Natural killer cell (primary cell): ENCODE results near the gene MEF2B. TPM values are rescaled to one million over a fixed set of nuclear protein-coding genes. Genes with fewer than 3 reads are reported as not detected.

Experiments used
- ATAC-seq, 3 donors: fragments of 150-1000 bp in 2 of 3; fragments of 200-7000 bp in 1 of 3; cut with Tn5 transposase; 1 replicate in 1 of 3; 2 replicates in 2 of 3; pipeline ENCODE4 v1.10.0; 2021; ENCODE audit warnings: mild to moderate bottlenecking in 2 of 3, moderate library complexity in 2 of 3
- DNase-seq, 2 donors: peaks; one replicate each; pipeline versions ENCODE4 v3.0.0 to v3.0.0-alpha.2; 2013 to 2021; ENCODE audit warnings: mixed read lengths in 1 of 2
- H3K27ac ChIP-seq: one replicate; pipeline ENCODE4 v1.5.1; 2013; ENCODE audit warnings: mild to moderate bottlenecking, low read length
- H3K27me3 ChIP-seq: one replicate; pipeline ENCODE4 v1.6.1; 2013; ENCODE audit warnings: low read length; ENCODE audit not compliant: control insufficient read depth, insufficient read depth
- H3K36me3 ChIP-seq: one replicate; pipeline ENCODE4 v1.6.1; 2013; ENCODE audit warnings: low read length; ENCODE audit not compliant: control insufficient read depth, insufficient read depth
- H3K4me1 ChIP-seq: one replicate; pipeline ENCODE4 v1.6.1; 2013; ENCODE audit warnings: low read length; ENCODE audit not compliant: control insufficient read depth, insufficient read depth
- H3K4me3 ChIP-seq: one replicate; pipeline ENCODE4 v1.5.1; 2013; ENCODE audit warnings: low read length
- H3K9me3 ChIP-seq: one replicate; pipeline ENCODE4 v1.6.1; 2013; ENCODE audit warnings: low read length; ENCODE audit not compliant: control insufficient read depth, insufficient read depth
- H3K27ac Mint-ChIP-seq, 2 donors: one replicate each; pipeline ENCODE4 v1.8.0; 2022; ENCODE audit warnings: mild to moderate bottlenecking in 2 of 2, mixed read lengths in 2 of 2, moderate library complexity in 1 of 2
- H3K27me3 Mint-ChIP-seq, 2 donors: one replicate each; pipeline ENCODE4 v1.8.0; 2022; ENCODE audit warnings: low read depth in 2 of 2, mixed read lengths in 2 of 2
- H3K36me3 Mint-ChIP-seq: one replicate; pipeline ENCODE4 v1.8.0; 2022; ENCODE audit warnings: mixed read lengths
- H3K4me1 Mint-ChIP-seq, 2 donors: one replicate each; pipeline ENCODE4 v1.8.0; 2022; ENCODE audit warnings: mixed read lengths in 2 of 2
- H3K4me3 Mint-ChIP-seq: one replicate; pipeline ENCODE4 v1.8.0; 2022; ENCODE audit warnings: mild to moderate bottlenecking, moderate library complexity, mixed read lengths
- H3K9me3 Mint-ChIP-seq, 2 donors: one replicate each; pipeline ENCODE4 v1.8.0; 2022; ENCODE audit warnings: mixed read lengths in 2 of 2
- CTCF ChIP-seq: fragments of 200-600 bp; IDR thresholded peaks from one replicate; pipeline ENCODE4 v1.8.0; 2022; ENCODE audit warnings: antibody characterized with exemption
- whole genome bisulfite sequencing: methylation state at CpG from one replicate; pipeline ENCODE4 v1.1.7; 2013; ENCODE audit warnings: missing lambda C conversion rate; ENCODE audit not compliant: insufficient coverage; 5-methylcytosine and 5-hydroxymethylcytosine counted together
- intact Hi-C: fragments of 100-400 bp; cut with micrococcal nuclease; formaldehyde crosslinking; loops from one replicate; pipeline ENCODE4 v1.14.2; 2022
- total RNA-seq, 4 donors: library from RNA; stranded (reverse); fragments of 120-200 nt in 1 of 4; gene quantifications; one replicate each; pipeline versions ENCODE4 v1.2.3 to v1.2.4, GENCODE V29; 2013 to 2022

Gene MEF2B
- total RNA-seq, 3 donors from 2014 or later (not counting 1 experiment from before 2014, with no cell fraction given) = 4.7 to 7.0 (median 5.6) TPM

GRCh38 chr19:19120308-19121231 lies 49.5 kb downstream of the MEF2B start:
- ATAC-seq = peak in 1 of 3 donors; percentile 25

GRCh38 chr19:19119325-19120237 lies 50.5 kb downstream of the MEF2B start:
- no peak overlapping the region for H3K27ac Mint-ChIP-seq
- peaks cover 0 to 5% of the 10 kb centered on the region in 2 donors for H3K4me1 Mint-ChIP-seq
- TF ChIP-seq CTCF = no peak
- ATAC-seq = no peak
- Histone ChIP-seq H3K27me3 (no peaks in the 10 kb centered on the region), H3K9me3 (no peaks in the 10 kb centered on the region), H3K36me3 (peaks cover 6% of the 10 kb centered on the region), H3K4me3 (no peak overlapping the region), H3K4me1 (no peaks in the 10 kb centered on the region), H3K27ac (no peak overlapping the region)
- H3K4me3 Mint-ChIP-seq = no peak overlapping the region
- WGBS = 98% methylated on average over 37 of the region's 39 CpGs
- DNase-seq = no peak
- intact Hi-C loops = no loop called here
- peaks cover 16% of the 10 kb centered on the region for H3K36me3 Mint-ChIP-seq
- H3K9me3 Mint-ChIP-seq = peaks cover 5 to 6% of the 10 kb centered on the region in 2 donors
- no peaks in the 10 kb centered on the region for H3K27me3 Mint-ChIP-seq

More at GRCh38 chr19:19120308-19121231, 49.5 kb downstream of the MEF2B start:
- no peak for TF ChIP-seq CTCF
- Histone ChIP-seq H3K27me3 (no peaks in the 10 kb centered on the region), H3K36me3 (peaks cover 6% of the 10 kb centered on the region), H3K27ac (no peak overlapping the region), H3K4me3 (no peak overlapping the region), H3K9me3 (no peaks in the 10 kb centered on the region), H3K4me1 (no peaks in the 10 kb centered on the region)
- Mint-ChIP-seq H3K4me3 (no peak overlapping the region), H3K36me3 (peaks cover 16% of the 10 kb centered on the region), H3K27me3 (no peaks in the 10 kb centered on the region), H3K9me3 (peaks cover 5 to 6% of the 10 kb centered on the region in 2 donors), H3K27ac (no peak overlapping the region), H3K4me1 (peaks cover 0 to 5% of the 10 kb centered on the region in 2 donors)
- 94% methylated on average over 32 of the region's 39 CpGs for WGBS
- DNase-seq = no peak
- intact Hi-C loops = no loop called here

- no peaks in the 10 kb centered on the region for H3K27me3 ChIP-seq
- peak; percentile 26 for TF ChIP-seq CTCF
- 80% methylated on average over 9 of the region's 9 CpGs for WGBS
- DNase-seq = peak; percentile 42 to 73
- H3K4me1 ChIP-seq = peaks cover 7% of the 10 kb centered on the region
- no peak overlapping the region for H3K27ac ChIP-seq
- peak; percentile 69 to 76 (median 72) for ATAC-seq
- Mint-ChIP-seq H3K27ac (no peak overlapping the region), H3K27me3 (no peaks in the 10 kb centered on the region), H3K4me3 (no peak overlapping the region), H3K4me1 (peaks cover 0 to 22% of the 10 kb centered on the region in 2 donors), H3K36me3 (no peaks in the 10 kb centered on the region), H3K9me3 (no peaks in the 10 kb centered on the region)
- H3K36me3 ChIP-seq = peaks cover 6% of the 10 kb centered on the region
- no peak overlapping the region for H3K4me3 ChIP-seq
- no peaks in the 10 kb centered on the region for H3K9me3 ChIP-seq
- intact Hi-C loops = no loop called here
These were observed 54.1 kb downstream of the MEF2B start for GRCh38 chr19:19115954-19116353.
